Hematopoietic multipotent progenitor cell treated with erythropoietin and hydrocortisone succinate and interleukin-3 and kit ligand, for 6 days (in vitro differentiated cells): ENCODE data around the gene GNB4.

Experiments
- DNase-seq: peaks from one replicate; pipeline ENCODE4 v3.0.0-alpha.2; 2015

The GNB4 gene

DNA sequence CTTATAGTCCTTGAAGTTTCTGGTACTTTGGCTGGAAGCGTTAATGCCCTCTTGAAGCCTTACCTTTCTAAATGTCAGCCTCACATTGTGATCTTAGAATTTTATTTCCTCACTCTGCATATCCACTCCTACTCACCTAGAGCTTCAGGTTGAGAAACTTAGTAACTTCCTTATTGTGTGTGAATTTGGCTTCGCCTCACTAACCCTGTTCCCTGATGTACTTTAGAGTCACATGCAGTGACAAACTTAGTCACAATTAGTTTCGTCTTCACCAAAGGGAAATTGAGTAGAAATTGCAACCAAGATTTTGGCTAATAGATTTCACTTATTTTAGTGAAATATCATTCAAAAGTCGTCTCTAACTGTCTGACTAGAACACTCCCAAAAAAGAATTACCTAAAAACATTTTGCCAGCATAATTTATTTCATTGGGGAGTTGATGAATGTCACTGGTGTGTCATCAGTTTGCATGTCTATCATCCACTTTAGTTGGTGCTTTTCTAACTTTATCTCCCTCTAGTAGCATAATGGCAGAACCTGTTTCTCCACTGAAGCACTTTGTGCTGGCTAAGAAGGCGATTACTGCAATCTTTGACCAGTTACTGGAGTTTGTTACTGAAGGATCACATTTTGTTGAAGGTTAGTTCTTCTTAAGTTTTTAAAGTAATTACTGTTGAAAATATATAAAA, 102.8 kb downstream of the GNB4 start:
- DNase-seq: peak; percentile 46

- peak; percentile 98 for DNase-seq
Observed at GRCh38 chr3:179347345-179348194, 103.7 kb downstream of the GNB4 start, which contains the start of gene MFN1. Gene MFN1, plus strand, starts transcription at chr3:179347709. Its CDS starts 1,143 bp downstream, at chr3:179348852.
